ENCODE data around the gene TMED7. TPM values are rescaled to one million over a fixed set of nuclear protein-coding genes. Genes with fewer than 3 reads are reported as not detected.

The TMED7 gene
- total RNA-seq, 1 donor from 2014 or later, result 77.2 TPM

DNA sequence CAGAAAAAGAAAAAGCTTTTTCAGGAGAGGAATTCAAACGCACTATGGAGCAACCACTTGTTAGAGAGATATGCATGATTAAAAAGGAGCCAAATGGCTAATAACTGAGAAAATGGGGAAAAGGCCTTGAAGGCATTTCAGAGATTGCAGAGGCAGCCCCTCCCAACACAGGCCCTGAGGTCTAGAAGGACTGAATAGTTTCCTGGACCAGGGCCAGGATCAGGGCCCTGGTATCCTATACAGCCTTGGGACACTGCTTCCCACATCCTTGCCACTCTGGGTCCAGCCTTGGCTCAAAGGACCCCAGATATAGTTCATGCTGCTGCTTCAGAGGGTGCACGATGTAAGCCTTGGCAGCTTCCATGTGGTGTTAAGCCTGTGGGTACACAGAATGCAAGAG is 60.6 kb downstream of the TMED7 start:
- Mint-ChIP-seq H3K4me3 (no peak overlapping the region), H3K27me3 (no peaks in the 10 kb centered on the region), H3K27ac (no peak overlapping the region), H3K9me3 (no peaks in the 10 kb centered on the region), H3K4me1 (ENCODE audit: unreplicated experiment) (no peaks in the 10 kb centered on the region), H3K36me3 (no peaks in the 10 kb centered on the region)
- no peak for DNase-seq (ENCODE audit: extremely low spot score, unreplicated experiment)
- no peak for TF ChIP-seq CTCF (conservative IDR thresholded peaks at IDR 0.05)

Other genes with a start within 250 kb of the TMED7 start
- 15.3 and 15.8 TPM in 2 replicates for gene FEM1C, start 81.3 kb downstream of the TMED7 start, total RNA-seq (ENCODE audit: low replicate concordance)
- 0.59 and 1.1 TPM in 2 replicates for gene TICAM2, start 23.6 kb downstream of the TMED7 start, total RNA-seq (ENCODE audit: low replicate concordance)
- 4.4 and 27.9 TPM in 2 replicates for gene CDO1, start 190.6 kb upstream of the TMED7 start, total RNA-seq (ENCODE audit: low replicate concordance)
- gene ATG12, start 215.5 kb upstream of the TMED7 start, total RNA-seq (ENCODE audit: low replicate concordance), result 34.4 and 45.9 TPM in 2 replicates
- 77.5 and 78.1 TPM in 2 replicates for gene AP3S1, start 215.9 kb upstream of the TMED7 start, total RNA-seq (ENCODE audit: low replicate concordance)